Lower lobe of right lung (tissue), 2 donors: ENCODE data around the gene SLC25A27. TPM values are rescaled to one million over a fixed set of nuclear protein-coding genes. Genes with fewer than 3 reads are reported as not detected.

Experiments used
- ATAC-seq, 2 donors: fragments of 200-7000 bp; cut with Tn5 transposase; one replicate each; pipeline ENCODE4 v1.9.1; 2020 to 2022; ENCODE audit warnings: mild to moderate bottlenecking in 2 of 2, moderate library complexity in 2 of 2
- DNase-seq: peaks from one replicate; pipeline ENCODE4 v3.0.0-alpha.2; 2020
- H3K27ac ChIP-seq: fragments of 200-600 bp; one replicate; pipeline ENCODE4 v1.8.0; 2022
- H3K27me3 ChIP-seq: fragments of 200-600 bp; one replicate; pipeline ENCODE4 v1.8.0; 2022; ENCODE audit warnings: low read depth
- H3K36me3 ChIP-seq: fragments of 200-600 bp; one replicate; pipeline ENCODE4 v1.8.0; 2022; ENCODE audit warnings: mild to moderate bottlenecking
- H3K4me1 ChIP-seq: fragments of 200-600 bp; one replicate; pipeline ENCODE4 v1.8.0; 2022
- H3K4me3 ChIP-seq: fragments of 200-600 bp; one replicate; pipeline ENCODE4 v1.8.0; 2022; ENCODE audit warnings: mild to moderate bottlenecking
- H3K9me3 ChIP-seq: fragments of 200-600 bp; one replicate; pipeline ENCODE4 v1.8.0; 2022
- intact Hi-C: fragments of 100-400 bp; cut with DNase I; formaldehyde crosslinking; loops from one replicate; pipeline ENCODE4 v1.11.0; 2022
- total RNA-seq: library from RNA; stranded (reverse); fragmentation: NEBNext Ultra II Directional; extraction: Animal tissue kit (Norgen Biotek cat#: 25700); gene quantifications from one replicate; pipeline ENCODE4 v1.2.1, GENCODE V29; 2021
- TF ChIP-seq, protein P1 (sequence below): fragments of 200-600 bp; IDR thresholded peaks from one replicate; pipeline ENCODE4 v1.8.0; 2022; ENCODE audit warnings: antibody characterized with exemption, mild to moderate bottlenecking
- donor health status: DM: no; HTN: yes; CAD: no; lungs with severe emphysema.

SLC25A27 gene
- total RNA-seq, 1 donor from 2014 or later, result 19.1 TPM

DNA sequence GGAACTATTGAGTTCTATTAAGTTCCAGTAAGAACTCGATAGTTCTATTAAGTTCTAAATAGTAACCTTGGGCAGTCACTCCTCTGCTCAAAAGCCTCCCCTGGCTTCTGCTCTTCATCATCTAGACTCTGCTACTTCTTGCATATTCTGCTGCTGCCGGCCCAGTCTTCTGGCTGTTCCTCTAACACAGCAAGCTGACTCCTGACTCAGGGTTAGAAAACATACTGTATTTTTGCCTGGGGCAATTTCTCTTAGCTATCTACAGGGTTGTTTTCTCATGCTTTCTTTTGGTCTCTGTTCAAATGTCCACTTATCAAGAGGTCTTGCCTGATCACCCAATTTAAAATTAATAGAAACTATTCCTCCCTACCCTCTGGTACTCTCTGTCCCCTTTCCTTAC, 14.6 kb downstream of the SLC25A27 start:
- no peaks in the 10 kb centered on the region for H3K27me3 ChIP-seq
- intact Hi-C loops, result no loop called here
- H3K27ac ChIP-seq, result no peak overlapping the region
- no peak for DNase-seq
- TF ChIP-seq, protein P1, sequence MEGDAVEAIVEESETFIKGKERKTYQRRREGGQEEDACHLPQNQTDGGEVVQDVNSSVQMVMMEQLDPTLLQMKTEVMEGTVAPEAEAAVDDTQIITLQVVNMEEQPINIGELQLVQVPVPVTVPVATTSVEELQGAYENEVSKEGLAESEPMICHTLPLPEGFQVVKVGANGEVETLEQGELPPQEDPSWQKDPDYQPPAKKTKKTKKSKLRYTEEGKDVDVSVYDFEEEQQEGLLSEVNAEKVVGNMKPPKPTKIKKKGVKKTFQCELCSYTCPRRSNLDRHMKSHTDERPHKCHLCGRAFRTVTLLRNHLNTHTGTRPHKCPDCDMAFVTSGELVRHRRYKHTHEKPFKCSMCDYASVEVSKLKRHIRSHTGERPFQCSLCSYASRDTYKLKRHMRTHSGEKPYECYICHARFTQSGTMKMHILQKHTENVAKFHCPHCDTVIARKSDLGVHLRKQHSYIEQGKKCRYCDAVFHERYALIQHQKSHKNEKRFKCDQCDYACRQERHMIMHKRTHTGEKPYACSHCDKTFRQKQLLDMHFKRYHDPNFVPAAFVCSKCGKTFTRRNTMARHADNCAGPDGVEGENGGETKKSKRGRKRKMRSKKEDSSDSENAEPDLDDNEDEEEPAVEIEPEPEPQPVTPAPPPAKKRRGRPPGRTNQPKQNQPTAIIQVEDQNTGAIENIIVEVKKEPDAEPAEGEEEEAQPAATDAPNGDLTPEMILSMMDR, result no peak
- H3K4me1 ChIP-seq, result no peaks in the 10 kb centered on the region
- no peak for ATAC-seq
- H3K36me3 ChIP-seq, result peaks cover 12% of the 10 kb centered on the region
- H3K4me3 ChIP-seq, result no peak overlapping the region
- H3K9me3 ChIP-seq, result no peaks in the 10 kb centered on the region

DNA sequence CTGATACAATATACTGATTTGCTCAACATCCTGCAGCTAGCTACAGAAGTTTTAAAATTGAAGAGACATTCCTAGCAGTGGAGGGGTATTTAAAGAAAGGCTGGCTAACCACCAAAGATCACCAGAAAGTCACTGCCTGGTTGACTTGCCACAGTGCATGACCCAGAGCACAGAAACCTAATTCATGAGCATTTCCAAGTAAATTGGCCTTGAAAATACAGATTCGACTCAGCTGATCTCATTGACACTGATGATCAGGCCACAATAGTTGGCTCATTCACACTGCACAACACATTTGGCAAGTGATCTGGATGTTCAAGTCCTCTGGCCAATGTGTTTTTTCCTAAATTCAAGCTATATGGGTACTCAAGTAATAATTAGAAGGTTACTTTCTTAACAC, 21.6 kb downstream of the SLC25A27 start:
- Histone ChIP-seq H3K9me3 (no peaks in the 10 kb centered on the region), H3K4me1 (no peaks in the 10 kb centered on the region), H3K27me3 (no peaks in the 10 kb centered on the region), H3K27ac (no peak overlapping the region), H3K4me3 (no peak overlapping the region), H3K36me3 (peaks cover 21% of the 10 kb centered on the region)
- ATAC-seq (no peak), DNase-seq (no peak)
- intact Hi-C loops, result no loop called here
- TF ChIP-seq, protein P1, result no peak

DNA sequence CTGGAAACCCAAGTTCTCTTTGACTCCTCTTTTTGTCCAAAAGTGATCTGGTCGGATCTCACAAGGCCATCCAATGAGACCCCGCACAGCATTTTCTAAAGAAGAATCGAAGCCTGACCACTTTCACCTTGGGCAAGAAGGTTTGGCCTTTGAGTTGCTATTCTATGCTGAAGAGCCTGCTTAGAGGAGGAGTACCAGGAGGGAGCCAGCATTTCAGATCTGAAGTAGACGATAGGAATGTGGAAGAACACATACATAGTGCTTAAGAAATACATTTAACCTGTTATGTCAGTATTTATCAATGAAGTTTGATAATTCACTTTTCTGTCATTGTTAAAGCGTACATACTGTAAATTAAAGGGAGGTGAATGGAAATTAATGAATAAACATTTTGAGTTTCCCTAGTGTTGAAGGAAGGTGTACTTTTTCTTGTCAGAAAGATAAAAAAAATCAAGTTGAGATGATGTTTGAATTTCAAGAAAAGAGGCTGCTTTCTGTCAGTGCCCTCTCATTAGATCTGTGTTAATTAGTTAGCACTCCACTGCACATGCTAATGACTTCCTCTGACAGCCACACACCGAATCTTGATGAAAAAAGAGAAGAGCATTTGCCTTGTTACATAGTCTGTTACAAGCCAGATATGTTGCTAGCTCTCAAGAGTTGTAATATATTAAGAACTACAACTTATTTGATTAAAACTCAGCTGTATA, 24.0 kb downstream of the SLC25A27 start:
- ATAC-seq (no peak), DNase-seq (no peak)
- Histone ChIP-seq H3K4me3 (no peak overlapping the region), H3K4me1 (no peaks in the 10 kb centered on the region), H3K36me3 (peaks cover 12% of the 10 kb centered on the region), H3K27me3 (no peaks in the 10 kb centered on the region), H3K27ac (no peak overlapping the region), H3K9me3 (no peaks in the 10 kb centered on the region)
- intact Hi-C loops, result no loop called here
- TF ChIP-seq, protein P1, result no peak

DNA sequence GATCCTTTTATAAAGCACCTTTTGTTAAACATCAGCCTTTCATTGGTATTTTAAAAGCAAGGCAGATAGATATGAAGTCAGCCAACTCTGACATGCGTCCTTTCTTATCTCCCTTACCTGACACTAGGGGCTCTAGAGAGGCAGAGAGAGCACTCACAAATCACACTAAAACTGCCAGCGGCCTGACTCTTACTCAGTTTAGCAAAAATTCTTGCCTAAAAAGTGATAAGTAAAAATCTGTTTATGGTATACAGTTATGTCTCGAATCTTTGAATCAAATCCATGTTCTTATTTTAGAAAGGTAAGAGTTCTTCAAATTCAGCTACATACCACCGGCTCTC, 24.5 kb downstream of the SLC25A27 start:
- no peak overlapping the region for H3K27ac ChIP-seq
- TF ChIP-seq, protein P1, result no peak
- ATAC-seq (no peak), DNase-seq (no peak)
- peaks cover 12% of the 10 kb centered on the region for H3K36me3 ChIP-seq
- no peaks in the 10 kb centered on the region for H3K9me3 ChIP-seq
- intact Hi-C loops, result no loop called here
- no peaks in the 10 kb centered on the region for H3K27me3 ChIP-seq
- H3K4me1 ChIP-seq, result no peaks in the 10 kb centered on the region
- H3K4me3 ChIP-seq, result no peak overlapping the region

DNA sequence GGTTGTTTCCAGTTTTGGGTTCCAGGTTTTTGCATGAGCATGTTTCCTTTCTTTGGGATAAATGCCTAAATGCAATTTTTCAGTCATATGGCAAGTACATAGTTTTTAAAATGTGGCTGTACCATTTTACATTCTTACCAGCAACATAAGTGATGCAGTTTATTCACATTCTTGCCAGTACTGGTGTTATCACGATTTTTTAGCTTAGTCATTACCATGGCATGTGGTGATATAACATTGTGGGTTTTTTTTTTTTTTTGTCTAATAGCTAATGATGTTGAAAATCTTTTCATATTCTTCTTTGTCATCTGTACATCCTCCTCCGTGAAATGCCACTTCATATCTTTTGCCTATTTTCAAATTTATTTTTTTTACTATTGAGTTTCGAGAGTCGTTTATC, 32.0 kb downstream of the SLC25A27 start:
- H3K36me3 ChIP-seq, result no peaks in the 10 kb centered on the region
- DNase-seq (no peak), ATAC-seq (no peak)
- H3K27me3 ChIP-seq, result no peaks in the 10 kb centered on the region
- H3K4me1 ChIP-seq, result no peaks in the 10 kb centered on the region
- no peak overlapping the region for H3K27ac ChIP-seq
- intact Hi-C loops, result no loop called here
- no peaks in the 10 kb centered on the region for H3K9me3 ChIP-seq
- TF ChIP-seq, protein P1, result no peak
- no peak overlapping the region for H3K4me3 ChIP-seq
